ENCODE measurements around the gene CLDN9.

The CLDN9 gene

GRCh38 chr16:2996298-2996697, 16.4 kb upstream of the CLDN9 start:
- no peak for DNase-seq

- DNase-seq: no peak
Observed at GRCh38 chr16:2999929-3000328, 12.8 kb upstream of the CLDN9 start.

- no peak for DNase-seq
Observed at GRCh38 chr16:3000540-3000939, 12.2 kb upstream of the CLDN9 start.

- no peak for DNase-seq
Observed at GRCh38 chr16:3001316-3001715, 11.4 kb upstream of the CLDN9 start.

- DNase-seq: peak; percentile 94
Observed at GRCh38 chr16:3003582-3004270, 9.0 kb upstream of the CLDN9 start.

- DNase-seq: no peak
Observed at GRCh38 chr16:3004319-3004718, 8.4 kb upstream of the CLDN9 start.

- no peak for DNase-seq
Observed at GRCh38 chr16:3004781-3005284, 7.9 kb upstream of the CLDN9 start.

GRCh38 chr16:3007059-3007956, 5.4 kb upstream of the CLDN9 start:
- no peak for DNase-seq

GRCh38 chr16:3007957-3008689, 4.6 kb upstream of the CLDN9 start:
- peak; percentile 42 for DNase-seq

- no peak for DNase-seq
Observed at GRCh38 chr16:3008690-3009037, 4.1 kb upstream of the CLDN9 start.

GRCh38 chr16:3009568-3010390, 2.9 kb upstream of the CLDN9 start:
- DNase-seq: no peak

- DNase-seq: no peak
Observed at GRCh38 chr16:3010510-3010909, 2.2 kb upstream of the CLDN9 start.

- DNase-seq: no peak
Observed at GRCh38 chr16:3012246-3012645, 477 bp upstream of the CLDN9 start.

- DNase-seq: no peak
Observed at GRCh38 chr16:3013491-3013951, 798 bp downstream of the CLDN9 start.

GRCh38 chr16:3013998-3014690, 1.4 kb downstream of the CLDN9 start:
- DNase-seq: no peak

- DNase-seq: no peak
Observed at GRCh38 chr16:3014971-3015370, 2.2 kb downstream of the CLDN9 start.

GRCh38 chr16:3015865-3016521, 3.3 kb downstream of the CLDN9 start:
- DNase-seq: no peak

- DNase-seq: no peak
Observed at GRCh38 chr16:3017344-3017743, 4.6 kb downstream of the CLDN9 start.

GRCh38 chr16:3017794-3018506, 5.2 kb downstream of the CLDN9 start, which contains the start of gene CLDN6:
CLDN6 (minus strand) TSS chr16:3018183; CDS start chr16:3016021, 2,162 bp downstream.
- DNase-seq: no peak

- DNase-seq: no peak
Observed at GRCh38 chr16:3019594-3020246, 7.0 kb downstream of the CLDN9 start.
